RKO (cell line): Measurements from ENCODE around the gene PRMT2.

ENCODE experiments used
- DNase-seq: peaks from one replicate; pipeline ENCODE4 v3.0.0-alpha.2; 2016; ENCODE audit warnings: low spot score

PRMT2 gene

GRCh38 chr21:46643379-46644177 is 8.1 kb downstream of the PRMT2 start:
- no peak for DNase-seq

DNA sequence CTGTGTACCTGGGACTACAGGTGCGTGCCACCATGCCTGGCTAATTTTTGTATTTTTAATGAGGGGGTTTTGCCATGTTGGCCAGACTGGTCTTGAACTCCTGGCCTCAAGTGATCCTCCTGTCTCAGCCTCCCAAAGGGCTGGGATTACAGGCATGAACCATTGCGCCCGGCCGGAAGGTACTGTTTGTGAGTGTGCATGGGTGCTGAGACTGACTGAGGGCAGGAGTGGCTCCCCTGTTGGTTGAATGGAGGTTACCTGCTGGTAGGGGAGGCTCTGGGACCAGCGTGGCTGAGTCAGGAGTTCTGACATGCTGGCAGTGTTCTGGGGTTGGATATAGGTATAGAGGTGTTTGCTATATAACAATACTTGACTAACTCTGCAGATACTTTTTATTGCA is 10.4 kb downstream of the PRMT2 start:
- DNase-seq: no peak

GRCh38 chr21:46646541-46647154 is 11.2 kb downstream of the PRMT2 start:
- no peak for DNase-seq

- DNase-seq: no peak
Observed at GRCh38 chr21:46648539-46648938, 13.1 kb downstream of the PRMT2 start.

- DNase-seq: no peak
Observed at GRCh38 chr21:46649356-46649755, 13.9 kb downstream of the PRMT2 start.

DNA sequence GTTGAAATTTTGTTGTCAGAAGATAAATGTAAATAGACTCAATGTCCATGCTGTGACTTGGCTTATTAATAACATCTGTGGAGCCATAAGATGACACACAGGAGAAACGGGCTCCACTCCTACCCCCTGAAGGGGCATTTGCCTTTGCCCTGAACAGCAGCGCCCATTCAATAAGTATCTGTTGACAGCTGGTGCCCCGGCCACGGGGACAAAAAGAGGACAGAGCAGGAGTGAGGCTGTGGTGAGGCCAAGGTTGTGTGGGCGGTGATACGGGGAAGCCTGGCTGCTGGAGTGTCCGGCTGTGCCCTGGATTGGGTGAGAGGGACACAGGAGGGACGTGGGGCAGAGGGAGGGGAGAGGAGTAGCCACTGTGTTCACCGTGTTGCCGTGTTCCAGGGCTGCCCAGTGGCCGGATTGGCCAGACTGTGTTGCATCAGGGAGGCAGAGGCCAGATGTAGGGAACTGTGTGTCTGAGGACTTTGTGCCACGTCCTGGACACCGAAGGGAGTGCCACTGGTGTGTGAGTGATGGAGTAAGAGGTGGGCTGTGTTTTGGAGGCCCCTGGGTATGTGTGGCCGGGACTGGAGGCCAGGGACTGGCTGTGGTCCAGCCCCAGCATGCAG is 15.1 kb downstream of the PRMT2 start:
- no peak for DNase-seq

- no peak for DNase-seq
Observed at GRCh38 chr21:46651121-46651520, 15.6 kb downstream of the PRMT2 start.

- no peak for DNase-seq
Observed at GRCh38 chr21:46655230-46655629, 19.8 kb downstream of the PRMT2 start.

DNA sequence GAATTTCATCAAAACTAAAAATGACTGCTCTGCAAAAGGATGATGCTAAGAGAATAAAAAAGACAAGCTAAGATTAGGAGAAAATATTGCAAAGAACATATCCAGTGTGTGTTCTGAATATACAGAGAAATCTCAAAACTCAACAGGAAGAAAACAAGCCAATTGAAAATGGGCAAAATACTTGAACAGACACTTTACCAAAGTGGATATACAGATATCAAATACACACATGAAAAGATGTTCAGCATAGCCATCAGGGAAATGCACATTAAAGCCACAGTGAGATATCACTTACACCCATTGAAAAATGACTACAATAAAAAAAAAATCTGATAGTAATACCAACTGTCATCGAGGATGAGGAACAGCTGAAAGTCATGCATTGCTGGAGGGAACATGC is 21.3 kb downstream of the PRMT2 start:
- DNase-seq: no peak

- no peak for DNase-seq
Observed at GRCh38 chr21:46660505-46660904, 25.0 kb downstream of the PRMT2 start.

DNA sequence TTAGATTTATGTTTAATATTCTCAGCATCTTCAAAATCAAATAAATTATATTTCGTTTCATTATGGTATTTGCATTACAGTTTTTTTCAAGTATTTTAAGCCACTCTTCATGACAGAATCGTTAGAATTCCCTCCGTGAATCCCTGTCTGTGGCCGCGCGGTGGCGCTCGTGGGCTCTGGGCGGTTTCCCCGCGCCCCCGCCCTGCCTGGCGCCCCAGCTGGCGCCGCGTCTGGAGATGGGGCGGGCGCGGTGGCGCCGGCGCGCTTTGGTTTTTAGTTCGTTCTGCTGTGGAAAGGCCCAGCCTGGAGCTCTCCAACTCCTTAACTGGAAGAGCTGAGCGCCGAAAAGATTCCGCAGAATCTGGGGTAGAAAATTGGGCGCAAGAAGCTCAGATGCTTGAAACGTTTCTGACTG is 25.7 kb downstream of the PRMT2 start:
- DNase-seq: no peak

DNA sequence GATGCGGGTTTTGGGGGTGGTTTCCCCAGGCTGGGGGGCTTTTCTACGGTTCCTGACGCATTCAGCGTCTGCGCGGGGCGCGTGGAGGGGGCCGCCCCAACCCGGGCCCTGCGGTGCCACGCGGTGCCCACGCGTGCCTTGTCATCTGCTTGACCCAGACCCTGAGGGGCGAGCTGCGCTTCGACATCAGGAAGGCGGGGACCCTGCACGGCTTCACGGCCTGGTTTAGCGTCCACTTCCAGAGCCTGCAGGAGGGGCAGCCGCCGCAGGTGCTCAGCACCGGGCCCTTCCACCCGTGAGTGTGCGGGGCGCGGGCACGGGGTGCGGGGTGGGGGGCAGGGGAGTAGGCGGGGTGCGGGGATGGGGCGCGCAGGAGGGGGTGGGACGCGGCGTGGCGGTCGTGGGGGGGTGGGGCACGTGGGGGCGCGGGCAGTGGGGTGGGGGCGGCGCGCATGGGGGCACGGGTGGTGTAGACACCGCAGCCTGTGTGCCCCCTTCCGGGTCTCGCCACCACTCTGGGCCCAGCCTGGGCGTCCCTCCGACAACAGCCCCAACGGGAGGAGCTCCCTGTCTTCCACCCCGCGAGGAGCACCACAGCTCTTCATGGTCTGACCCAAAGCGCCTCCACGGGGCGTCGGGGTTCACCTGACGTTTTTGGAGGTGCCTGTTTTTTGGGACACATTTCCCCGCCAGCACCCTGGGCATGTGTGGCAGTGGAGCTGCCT is 26.3 kb downstream of the PRMT2 start:
- DNase-seq: no peak

DNA sequence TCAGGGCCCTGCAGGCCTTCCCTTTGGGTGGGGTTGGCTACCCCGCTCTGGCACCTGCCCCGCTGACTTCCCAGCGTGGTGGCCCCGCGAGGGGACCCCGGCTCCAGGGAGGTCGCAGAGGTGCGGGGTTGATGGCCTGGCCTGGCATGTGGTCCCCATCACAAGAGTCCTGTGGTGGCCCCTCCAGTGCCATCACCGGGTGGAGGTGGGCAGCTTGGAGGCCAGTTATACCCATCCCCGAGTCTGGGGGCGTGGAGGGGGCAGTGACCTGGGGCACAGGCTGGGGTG is 26.8 kb downstream of the PRMT2 start:
- no peak for DNase-seq

- DNase-seq: no peak
Observed at GRCh38 chr21:46662765-46663500, 27.5 kb downstream of the PRMT2 start.

DNA sequence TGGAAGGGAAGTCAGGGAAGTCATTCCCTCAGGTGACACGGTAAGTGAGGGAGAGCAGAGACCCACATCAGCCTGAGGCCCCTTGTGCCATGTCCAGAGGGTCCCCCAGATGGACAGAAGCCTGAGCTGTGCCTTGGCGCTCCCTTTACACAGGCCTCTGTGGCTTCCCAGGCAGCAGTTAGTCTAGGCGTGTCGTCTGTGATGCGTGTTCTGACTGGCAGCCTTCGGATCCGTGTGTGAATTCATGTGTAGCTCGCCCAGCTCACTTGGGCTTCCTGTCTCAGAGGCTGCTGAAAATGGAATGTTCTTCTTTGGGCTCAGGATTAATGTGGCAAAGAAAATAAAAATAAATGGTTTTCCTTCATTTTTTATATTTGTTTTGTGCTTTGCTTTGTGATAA is 28.3 kb downstream of the PRMT2 start:
- no peak for DNase-seq

DNA sequence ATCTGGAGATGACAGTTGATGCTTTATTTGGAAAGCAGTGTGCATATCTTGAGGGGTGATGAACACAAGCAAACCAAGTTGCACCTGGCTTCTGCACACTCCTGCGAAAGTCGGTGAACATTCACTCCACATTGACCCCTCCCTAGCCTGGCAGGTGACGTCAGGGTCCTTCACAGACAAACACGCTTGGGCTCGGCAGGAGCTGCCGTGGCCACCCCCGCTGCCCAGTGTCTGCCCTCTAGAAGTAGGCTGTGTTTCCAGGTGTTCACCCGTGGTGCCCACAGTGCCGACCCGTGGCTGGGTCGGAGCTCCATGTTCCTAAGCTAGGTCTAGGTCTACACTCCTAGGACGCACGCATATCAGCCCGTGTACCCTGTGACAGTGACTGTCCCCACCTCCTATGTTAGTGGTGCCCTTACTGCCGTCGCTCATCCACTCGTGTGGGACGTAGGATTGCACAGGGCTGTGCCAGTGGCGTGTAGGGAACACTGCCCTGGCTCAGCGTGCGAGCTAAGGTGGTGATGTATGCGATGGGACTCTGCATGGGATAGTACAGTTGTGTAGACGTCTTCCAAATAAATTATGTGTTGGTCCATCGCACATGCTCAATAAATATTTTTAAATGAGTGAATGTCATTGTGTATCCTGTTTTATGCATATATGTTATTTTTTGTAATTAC is 29.0 kb downstream of the PRMT2 start:
- no peak for DNase-seq

GRCh38 chr21:46665566-46665965 is 30.1 kb downstream of the PRMT2 start:
- no peak for DNase-seq

DNA sequence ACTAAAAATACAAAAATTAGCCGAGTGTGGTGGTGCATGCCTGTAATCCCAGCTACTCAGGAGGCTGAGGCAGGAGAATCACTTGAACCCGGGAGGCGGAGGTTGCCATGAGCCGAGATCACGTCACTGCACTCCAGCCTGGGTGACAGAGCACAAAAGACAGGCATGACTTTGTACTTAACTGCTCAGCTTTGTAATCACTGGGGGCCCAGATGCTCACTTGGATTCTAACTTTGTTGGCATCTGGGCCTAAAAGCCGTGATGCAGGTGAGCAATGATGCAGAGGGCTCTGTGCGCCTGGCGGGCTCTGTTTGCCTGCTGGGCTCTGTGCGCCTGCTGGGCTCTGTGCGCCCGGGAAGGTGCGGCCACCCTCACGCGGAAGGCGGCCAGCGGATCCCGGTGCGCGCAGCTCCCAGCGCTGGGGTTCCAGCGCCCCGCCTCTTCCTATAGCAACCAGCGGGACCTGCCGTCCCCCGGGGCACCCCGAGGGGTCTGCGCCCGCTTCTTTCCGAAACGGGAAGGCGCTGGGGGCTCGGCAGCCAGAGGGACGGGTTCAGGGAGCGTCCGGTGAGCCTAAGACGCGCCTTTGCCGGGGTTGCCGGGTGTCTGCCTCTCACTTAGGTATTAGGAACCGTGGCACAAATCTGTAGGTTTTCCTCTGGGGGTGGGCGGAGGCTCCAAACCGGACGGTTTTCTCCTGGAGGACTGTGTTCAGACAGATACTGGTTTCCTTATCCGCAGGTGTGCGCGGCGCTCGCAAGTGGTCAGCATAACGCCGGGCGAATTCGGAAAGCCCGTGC is 31.7 kb downstream of the PRMT2 start:
- DNase-seq: peak; percentile 63

GRCh38 chr21:46667741-46668380 is 32.4 kb downstream of the PRMT2 start:
- peak; percentile 74 for DNase-seq

GRCh38 chr21:46668381-46668780 is 32.9 kb downstream of the PRMT2 start:
- no peak for DNase-seq
